NCI-H345 (cell line): ENCODE measurements around the gene PLCB1.

Experiments used
- DNase-seq: peaks from one replicate; lab custom pipeline; 2025; lab: John Stamatoyannopoulos, UW

Gene PLCB1

GRCh38 chr20:8212286-8212685 lies 80.2 kb downstream of the PLCB1 start:
- no peak for DNase-seq

- DNase-seq, result no peak
Observed at GRCh38 chr20:8213270-8213669, 81.2 kb downstream of the PLCB1 start.

GRCh38 chr20:8213831-8214587 lies 81.9 kb downstream of the PLCB1 start:
- no peak for DNase-seq

- DNase-seq, result peak; percentile 31
Observed at GRCh38 chr20:8215361-8215781, 83.3 kb downstream of the PLCB1 start.

- no peak for DNase-seq
Observed at GRCh38 chr20:8216375-8217200, 84.5 kb downstream of the PLCB1 start.

- no peak for DNase-seq
Observed at GRCh38 chr20:8218861-8219260, 86.8 kb downstream of the PLCB1 start.

- DNase-seq, result no peak
Observed at GRCh38 chr20:8219403-8219802, 87.3 kb downstream of the PLCB1 start.

GRCh38 chr20:8220716-8221115 lies 88.7 kb downstream of the PLCB1 start:
- no peak for DNase-seq

- DNase-seq, result no peak
Observed at GRCh38 chr20:8221887-8222419, 89.9 kb downstream of the PLCB1 start.

GRCh38 chr20:8223091-8223870 lies 91.2 kb downstream of the PLCB1 start:
- no peak for DNase-seq

- no peak for DNase-seq
Observed at GRCh38 chr20:8225658-8226057, 93.6 kb downstream of the PLCB1 start.

- no peak for DNase-seq
Observed at GRCh38 chr20:8226106-8226505, 94.0 kb downstream of the PLCB1 start.

GRCh38 chr20:8227293-8227692 lies 95.2 kb downstream of the PLCB1 start:
- DNase-seq, result no peak

- no peak for DNase-seq
Observed at GRCh38 chr20:8228315-8228714, 96.2 kb downstream of the PLCB1 start.

GRCh38 chr20:8229090-8229489 lies 97.0 kb downstream of the PLCB1 start:
- DNase-seq, result no peak

GRCh38 chr20:8231038-8231437 lies 99.0 kb downstream of the PLCB1 start:
- no peak for DNase-seq

GRCh38 chr20:8232332-8232731 lies 100.3 kb downstream of the PLCB1 start:
- DNase-seq, result no peak

GRCh38 chr20:8234580-8234979 lies 102.5 kb downstream of the PLCB1 start:
- no peak for DNase-seq

GRCh38 chr20:8242066-8242465 lies 110.0 kb downstream of the PLCB1 start:
- no peak for DNase-seq

GRCh38 chr20:8242827-8243724 lies 111.0 kb downstream of the PLCB1 start:
- DNase-seq, result no peak

GRCh38 chr20:8244637-8245036 lies 112.6 kb downstream of the PLCB1 start:
- peak; percentile 12 for DNase-seq
